Left lung (tissue), 10 donors: Measurements from ENCODE around the gene MAJIN. TPM values are rescaled to one million over a fixed set of nuclear protein-coding genes. Genes with fewer than 3 reads are reported as not detected.

Experiments used
- ATAC-seq: fragments of 200-7000 bp; cut with Tn5 transposase; one replicate; pipeline ENCODE4 v1.9.1; 2020; ENCODE audit warnings: moderate library complexity
- DNase-seq, 4 donors: peaks; one replicate each; pipeline ENCODE4 v3.0.0-alpha.2; 2013 to 2020
- H3K27ac ChIP-seq, 2 donors: fragments of 200-600 bp; sonication (generic) in 1 of 2; one replicate each; pipeline versions ENCODE4 v1.5.0 to v1.8.0; 2020 to 2021
- H3K27me3 ChIP-seq, 2 donors: fragments of 200-600 bp; sonication (generic) in 1 of 2; one replicate each; pipeline versions ENCODE4 v1.5.0 to v1.8.0; 2020 to 2021
- H3K36me3 ChIP-seq, 2 donors: fragments of 200-600 bp; sonication (generic) in 1 of 2; one replicate each; pipeline versions ENCODE4 v1.5.0 to v1.8.0; 2020 to 2021
- H3K4me1 ChIP-seq, 2 donors: fragments of 200-600 bp; one replicate each; pipeline ENCODE4 v1.8.0; 2021
- H3K4me3 ChIP-seq, 2 donors: fragments of 200-600 bp; sonication (generic) in 1 of 2; one replicate each; pipeline versions ENCODE4 v1.5.0 to v1.8.0; 2020 to 2021; ENCODE audit warnings: mild to moderate bottlenecking in 1 of 2
- H3K9me3 ChIP-seq, 2 donors: fragments of 200-600 bp; sonication (generic) in 1 of 2; one replicate each; pipeline versions ENCODE4 v1.5.0 to v1.8.0; 2020 to 2021
- intact Hi-C, 2 donors: fragments of 100-400 bp; cut with DNase I; formaldehyde crosslinking; loops; one replicate each; pipeline versions ENCODE4 v1.11.2 to v1.14.2; 2022
- polyA plus RNA-seq, 6 donors: library from polyadenylated mRNA; unstranded; fragments of 120-200 nt; gene quantifications; one replicate each; pipeline ENCODE4 v1.2.1, GENCODE V29; 2013; ENCODE audit not compliant: insufficient read length in 6 of 6
- total RNA-seq, 2 donors: library from RNA; stranded (reverse); fragmentation: NEBNext Ultra II Directional; extraction: Animal tissue kit (Norgen Biotek cat#: 25700); gene quantifications; one replicate each; pipeline ENCODE4 v1.2.1, GENCODE V29; 2021
- TF ChIP-seq, protein P1 (sequence below), 2 donors: fragments of 200-600 bp; sonication (generic) in 1 of 2; IDR thresholded peaks; one replicate each; pipeline versions ENCODE4 v1.5.0 to v1.8.0; 2021; ENCODE audit warnings: antibody characterized with exemption in 2 of 2
- donor health status: DM: no; HTN: yes; CAD: no.
- donor health status: DM: no; HTN: no; CAD: no.

Gene MAJIN
- total and polyA plus RNA-seq, 8 donors = 0.11 to 0.14 TPM; not detected in 6

DNA sequence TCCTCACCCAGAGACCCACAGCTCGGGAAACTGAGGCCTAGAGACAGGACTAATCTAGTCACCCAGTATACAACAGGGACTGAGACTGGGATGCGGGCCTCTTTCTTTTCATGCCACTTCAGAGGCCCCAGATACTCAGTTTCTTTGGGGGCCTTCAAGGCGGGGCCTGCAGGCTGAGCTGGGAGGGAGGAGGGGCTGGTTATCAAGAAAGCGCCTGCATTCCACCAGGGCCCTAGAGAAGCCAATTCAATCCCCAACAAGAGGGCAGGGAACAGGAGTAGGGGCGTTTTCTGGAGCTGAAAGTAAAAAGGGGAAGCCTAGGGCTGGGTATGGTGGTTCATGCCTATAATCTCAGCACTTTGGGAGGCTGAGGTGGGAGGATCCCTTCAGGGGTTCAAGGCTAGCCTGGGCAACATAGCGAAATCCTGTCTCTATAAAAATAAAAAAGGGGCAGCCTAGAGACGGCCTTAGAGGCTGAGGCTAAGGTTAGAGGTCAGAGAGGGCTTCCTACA lies 56.5 kb downstream of the MAJIN start:
- intact Hi-C loops = no loop called here
- peaks cover 15 to 30% of the 10 kb centered on the region in 2 donors for H3K4me1 ChIP-seq
- ATAC-seq (no peak), DNase-seq (no peak)
- peak overlapping the region in 1 of 2 donors; percentile 82 for H3K27ac ChIP-seq
- H3K9me3 ChIP-seq = no peaks in the 10 kb centered on the region
- H3K27me3 ChIP-seq = no peaks in the 10 kb centered on the region
- TF ChIP-seq, protein P1, sequence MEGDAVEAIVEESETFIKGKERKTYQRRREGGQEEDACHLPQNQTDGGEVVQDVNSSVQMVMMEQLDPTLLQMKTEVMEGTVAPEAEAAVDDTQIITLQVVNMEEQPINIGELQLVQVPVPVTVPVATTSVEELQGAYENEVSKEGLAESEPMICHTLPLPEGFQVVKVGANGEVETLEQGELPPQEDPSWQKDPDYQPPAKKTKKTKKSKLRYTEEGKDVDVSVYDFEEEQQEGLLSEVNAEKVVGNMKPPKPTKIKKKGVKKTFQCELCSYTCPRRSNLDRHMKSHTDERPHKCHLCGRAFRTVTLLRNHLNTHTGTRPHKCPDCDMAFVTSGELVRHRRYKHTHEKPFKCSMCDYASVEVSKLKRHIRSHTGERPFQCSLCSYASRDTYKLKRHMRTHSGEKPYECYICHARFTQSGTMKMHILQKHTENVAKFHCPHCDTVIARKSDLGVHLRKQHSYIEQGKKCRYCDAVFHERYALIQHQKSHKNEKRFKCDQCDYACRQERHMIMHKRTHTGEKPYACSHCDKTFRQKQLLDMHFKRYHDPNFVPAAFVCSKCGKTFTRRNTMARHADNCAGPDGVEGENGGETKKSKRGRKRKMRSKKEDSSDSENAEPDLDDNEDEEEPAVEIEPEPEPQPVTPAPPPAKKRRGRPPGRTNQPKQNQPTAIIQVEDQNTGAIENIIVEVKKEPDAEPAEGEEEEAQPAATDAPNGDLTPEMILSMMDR (IDR thresholded peaks at IDR 0.05) = no peak
- H3K36me3 ChIP-seq = peaks cover 0 to 39% of the 10 kb centered on the region in 2 donors
- peak overlapping the region in 1 of 2 donors; percentile 89 for H3K4me3 ChIP-seq

DNA sequence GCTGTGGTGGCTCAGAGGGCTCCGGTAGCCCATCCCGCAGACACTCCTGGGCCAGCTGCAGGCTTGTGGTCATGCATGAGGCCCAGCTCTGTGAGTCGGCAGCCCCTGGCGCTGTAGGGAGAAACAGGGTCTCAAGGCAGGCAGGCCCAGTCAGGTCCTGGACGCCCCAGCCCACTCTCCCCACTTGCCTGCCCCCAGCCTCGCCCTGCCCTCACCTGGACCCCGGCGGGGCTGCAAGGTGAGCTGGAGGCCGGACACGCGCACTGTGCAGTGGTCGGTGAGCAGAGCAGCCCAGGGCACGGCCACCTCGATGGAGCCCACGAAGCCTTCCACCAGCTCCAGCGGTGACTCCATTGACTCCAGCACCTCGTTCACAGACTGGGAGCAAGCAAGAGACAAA lies 57.8 kb downstream of the MAJIN start:
- peaks cover 0 to 52% of the 10 kb centered on the region in 2 donors for H3K36me3 ChIP-seq
- peaks cover 15 to 30% of the 10 kb centered on the region in 2 donors for H3K4me1 ChIP-seq
- intact Hi-C loops = no loop called here
- H3K27ac ChIP-seq = no peak overlapping the region
- TF ChIP-seq, protein P1 (IDR thresholded peaks at IDR 0.05) = no peak
- DNase-seq (no peak), ATAC-seq (no peak)
- no peaks in the 10 kb centered on the region for H3K27me3 ChIP-seq
- H3K9me3 ChIP-seq = no peaks in the 10 kb centered on the region
- H3K4me3 ChIP-seq = no peak overlapping the region

- intact Hi-C loops = no loop called here
- no peaks in the 10 kb centered on the region for H3K27me3 ChIP-seq
- ATAC-seq = no peak
- no peak for DNase-seq
- peaks cover 15 to 26% of the 10 kb centered on the region in 2 donors for H3K4me1 ChIP-seq
- no peak overlapping the region for H3K4me3 ChIP-seq
- TF ChIP-seq, protein P1 (IDR thresholded peaks at IDR 0.05) = no peak
- H3K9me3 ChIP-seq = no peaks in the 10 kb centered on the region
- peaks cover 0 to 61% of the 10 kb centered on the region in 2 donors for H3K36me3 ChIP-seq
- H3K27ac ChIP-seq = no peak overlapping the region
These were observed 58.7 kb downstream of the MAJIN start for GRCh38 chr11:64913171-64913727.

GRCh38 chr11:64911689-64912088 lies 60.2 kb downstream of the MAJIN start:
- Histone ChIP-seq H3K9me3 (no peaks in the 10 kb centered on the region), H3K4me3 (no peak overlapping the region), H3K36me3 (peaks cover 0 to 76% of the 10 kb centered on the region in 2 donors), H3K4me1 (peaks cover 10 to 16% of the 10 kb centered on the region in 2 donors), H3K27ac (no peak overlapping the region), H3K27me3 (no peaks in the 10 kb centered on the region)
- ATAC-seq (no peak), DNase-seq (no peak)
- TF ChIP-seq, protein P1 (IDR thresholded peaks at IDR 0.05) = no peak
- intact Hi-C loops = no loop called here

GRCh38 chr11:64911142-64911541 lies 60.8 kb downstream of the MAJIN start:
- intact Hi-C loops = no loop called here
- H3K4me3 ChIP-seq = no peak overlapping the region
- H3K4me1 ChIP-seq = peaks cover 8 to 12% of the 10 kb centered on the region in 2 donors
- TF ChIP-seq, protein P1 (IDR thresholded peaks at IDR 0.05) = no peak
- H3K9me3 ChIP-seq = no peaks in the 10 kb centered on the region
- peaks cover 0 to 82% of the 10 kb centered on the region in 2 donors for H3K36me3 ChIP-seq
- no peaks in the 10 kb centered on the region for H3K27me3 ChIP-seq
- no peak overlapping the region for H3K27ac ChIP-seq
- DNase-seq (no peak), ATAC-seq (no peak)
